ES-I3 (cell line): ENCODE data around the gene CDC42BPG.
A peak's percentile ranks its signal among the peaks of the same experiment; 100 is the strongest.
"Not testable (repeated sequence)": the region's sequence is repeated elsewhere in the genome, so short reads cannot be mapped to it uniquely, and the experiment has no call there.

ENCODE experiments used
- H3K36me3 ChIP-seq: 2 replicates; pipeline ENCODE4 v1.6.1; 2013; ENCODE audit warnings: mild to moderate bottlenecking, low read length, control low read depth, moderate library complexity; ENCODE audit not compliant: insufficient read depth
- H3K4me1 ChIP-seq: 2 replicates; pipeline ENCODE4 v1.6.1; 2013; ENCODE audit warnings: mild to moderate bottlenecking, control low read depth, low read length; ENCODE audit not compliant: insufficient read depth
- H3K9ac ChIP-seq: 2 replicates; pipeline ENCODE4 v1.6.1; 2013; ENCODE audit warnings: low read depth, mild to moderate bottlenecking, low read length, moderate library complexity
- H3K9me3 ChIP-seq: 2 replicates; pipeline ENCODE4 v1.6.1; 2013; ENCODE audit warnings: mild to moderate bottlenecking, low read length, moderate library complexity; ENCODE audit not compliant: control insufficient read depth, insufficient read depth

The CDC42BPG gene

GRCh38 chr11:64833509-64833908 is 10.9 kb downstream of the CDC42BPG start:
- Histone ChIP-seq H3K9me3 (no peaks in the 10 kb centered on the region), H3K36me3 (no peaks in the 10 kb centered on the region; the same call in 1 of the 2 replicates), H3K4me1 (no peaks in the 10 kb centered on the region), H3K9ac (no peak overlapping the region)

DNA sequence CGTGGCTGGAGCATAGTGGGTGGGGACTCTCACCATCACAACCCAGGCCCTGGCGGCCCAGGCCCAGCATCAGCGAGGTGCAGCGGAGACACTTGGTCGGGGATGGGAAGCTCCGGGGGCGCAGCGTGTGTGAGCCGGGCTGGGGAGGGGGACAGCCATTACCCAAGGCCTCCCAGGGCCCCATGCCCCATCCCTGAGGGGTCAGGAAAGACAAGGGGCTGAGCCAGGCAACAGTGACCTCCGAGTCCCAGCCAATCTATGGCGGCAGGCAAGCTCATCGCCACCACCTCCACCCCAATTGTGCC is 11.3 kb downstream of the CDC42BPG start:
- Histone ChIP-seq H3K9ac (no peak overlapping the region), H3K4me1 (no peaks in the 10 kb centered on the region), H3K9me3 (no peaks in the 10 kb centered on the region), H3K36me3 (no peaks in the 10 kb centered on the region; the same call in 1 of the 2 replicates)

DNA sequence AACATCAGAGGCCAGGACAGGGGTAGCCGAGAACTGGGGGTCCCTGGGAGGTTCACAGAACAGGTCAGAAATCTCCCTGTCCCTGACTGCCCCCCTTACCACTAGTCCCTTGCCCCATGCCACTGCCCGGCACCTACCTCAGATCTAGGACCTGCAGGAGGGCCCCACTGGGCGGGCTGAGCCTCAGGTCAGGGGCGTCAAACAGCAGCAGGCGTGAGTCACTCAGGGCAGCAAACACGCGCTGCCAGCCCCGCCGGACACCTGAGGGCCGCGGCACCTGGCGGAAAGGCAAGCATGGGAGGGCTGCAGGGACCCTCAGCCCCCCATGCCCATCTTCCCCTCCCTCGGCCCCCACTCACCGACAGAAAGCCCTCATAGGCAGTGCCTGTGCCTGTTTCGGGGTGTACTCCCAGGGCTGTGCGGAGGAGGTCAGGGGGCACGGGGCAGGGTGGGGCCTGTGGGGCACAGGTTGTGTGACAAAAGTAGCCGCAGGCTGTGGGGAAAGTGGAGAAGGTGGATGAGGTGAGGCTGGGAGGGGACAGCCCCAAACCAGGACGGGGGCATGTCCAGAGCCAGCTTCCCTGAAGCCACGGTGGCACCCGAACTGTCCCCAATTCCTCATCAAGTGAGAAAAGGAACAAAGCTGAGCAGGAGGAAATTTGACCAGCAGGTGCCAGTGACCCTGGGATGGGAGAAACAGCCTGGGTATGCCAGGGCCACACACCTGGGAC is 11.8 kb downstream of the CDC42BPG start:
- Histone ChIP-seq H3K9ac (no peak overlapping the region), H3K9me3 (no peaks in the 10 kb centered on the region), H3K4me1 (no peaks in the 10 kb centered on the region), H3K36me3 (no peaks in the 10 kb centered on the region; the same call in 1 of the 2 replicates)

DNA sequence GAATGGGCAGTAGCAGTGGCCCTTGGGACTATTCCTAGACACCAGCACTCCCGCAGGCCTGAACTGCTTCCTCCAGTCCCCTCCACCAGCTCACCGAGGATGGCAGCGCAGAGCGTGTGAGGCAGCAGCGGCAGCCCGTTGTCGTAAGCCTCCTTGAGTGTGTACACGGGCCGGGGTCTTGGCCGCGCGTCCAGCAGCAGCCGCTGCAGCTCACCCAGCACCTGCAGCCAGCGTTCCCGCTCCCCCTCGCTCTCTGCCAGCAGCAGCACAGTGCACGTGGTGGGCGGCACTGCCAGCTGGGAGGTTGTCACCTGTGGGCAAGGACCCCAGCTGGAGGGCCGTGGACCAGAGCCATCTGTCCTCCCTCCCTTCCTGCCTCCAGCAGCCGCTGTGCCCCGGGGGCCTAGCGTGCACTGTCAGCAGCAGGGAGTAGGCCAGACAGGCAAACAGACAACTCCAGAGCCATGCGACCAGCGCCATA is 13.0 kb downstream of the CDC42BPG start:
- no peaks in the 10 kb centered on the region for H3K9me3 ChIP-seq
- no peak overlapping the region for H3K9ac ChIP-seq
- H3K4me1 ChIP-seq = no peaks in the 10 kb centered on the region
- no peaks in the 10 kb centered on the region; the same call in 1 of the 2 replicates for H3K36me3 ChIP-seq

DNA sequence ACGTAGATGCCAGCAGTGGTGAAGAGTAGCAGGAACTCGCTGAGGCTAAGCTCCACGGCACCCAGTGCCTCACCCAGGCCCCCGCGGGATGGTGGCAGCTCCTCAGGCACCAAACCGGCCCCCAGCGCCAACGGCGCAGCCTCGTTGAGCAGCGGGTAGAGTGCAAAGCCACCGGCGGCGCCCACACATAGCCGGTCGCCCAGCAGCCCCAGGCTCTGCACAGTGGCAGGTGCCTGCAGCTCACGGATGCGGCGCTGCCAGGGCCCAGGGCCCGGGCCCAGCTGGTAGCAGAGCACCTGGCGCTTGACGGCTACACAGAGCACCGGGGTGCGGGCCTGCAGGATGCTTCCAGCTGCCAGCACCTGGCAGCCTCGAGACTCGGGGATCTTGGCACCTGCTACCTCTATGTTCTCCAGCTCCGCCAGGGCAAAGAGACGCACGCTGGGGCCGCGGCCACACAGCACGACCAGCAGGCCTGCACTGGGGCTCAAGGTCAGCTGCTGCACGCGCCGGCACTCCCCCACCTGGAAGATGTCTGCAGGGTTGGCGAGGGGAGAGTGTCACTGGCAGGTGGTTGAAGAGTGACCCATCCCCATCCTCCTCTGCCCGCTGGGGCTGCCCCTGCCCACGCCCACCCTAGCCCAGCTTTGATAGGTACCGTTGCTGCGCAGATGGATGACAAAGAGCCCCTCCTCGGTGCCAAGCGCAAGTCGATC is 14.8 kb downstream of the CDC42BPG start:
- Histone ChIP-seq H3K9ac (no peak overlapping the region), H3K36me3 (no peaks in the 10 kb centered on the region; the same call in none of the 2 replicates), H3K9me3 (no peaks in the 10 kb centered on the region), H3K4me1 (no peaks in the 10 kb centered on the region)

DNA sequence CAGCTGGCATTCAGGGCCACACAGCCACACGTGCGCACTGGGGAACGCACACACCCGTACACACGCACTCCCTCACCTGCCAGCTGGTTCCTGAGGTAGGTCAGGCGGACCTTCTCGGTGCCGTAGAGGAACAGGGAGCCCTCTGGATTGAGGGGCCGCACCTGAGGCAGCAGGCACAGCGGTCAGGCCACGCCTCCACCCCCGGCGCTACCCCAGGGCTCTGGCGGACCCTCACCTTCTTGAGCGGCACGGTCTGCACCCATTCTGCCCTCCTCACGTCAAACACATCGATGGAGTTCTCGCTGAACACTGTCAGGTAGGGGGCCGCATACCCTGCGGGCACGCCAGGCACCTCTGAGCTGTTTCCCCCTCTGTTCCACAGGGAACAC is 17.0 kb downstream of the CDC42BPG start:
- Histone ChIP-seq H3K4me1 (no peaks in the 10 kb centered on the region), H3K9ac (no peak overlapping the region), H3K9me3 (no peaks in the 10 kb centered on the region), H3K36me3 (no peaks in the 10 kb centered on the region; the same call in none of the 2 replicates)

GRCh38 chr11:64826578-64827450 is 17.6 kb downstream of the CDC42BPG start:
- H3K9me3 ChIP-seq = no peaks in the 10 kb centered on the region
- H3K36me3 ChIP-seq = no peaks in the 10 kb centered on the region; the same call in none of the 2 replicates
- H3K9ac ChIP-seq = no peak overlapping the region
- no peaks in the 10 kb centered on the region for H3K4me1 ChIP-seq

DNA sequence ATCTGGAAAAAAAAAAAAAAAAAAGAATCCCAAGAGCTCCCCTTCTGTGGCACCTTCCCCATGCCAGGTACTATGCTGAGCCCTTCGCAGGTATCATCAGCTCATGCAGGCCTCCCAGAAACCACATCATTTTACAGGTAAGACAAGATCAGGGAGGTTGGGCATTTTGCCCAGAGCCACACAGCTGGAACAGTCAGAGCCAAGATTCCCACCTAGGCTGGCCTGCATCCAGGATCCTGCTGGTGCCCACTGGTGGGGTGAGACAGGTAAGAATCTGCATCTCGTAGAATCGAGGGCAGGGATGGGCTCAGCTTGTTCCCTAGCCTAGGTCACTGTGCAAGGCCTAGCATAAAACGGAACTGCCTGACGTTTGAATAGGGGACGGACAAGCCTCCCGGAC is 18.4 kb downstream of the CDC42BPG start:
- H3K36me3 ChIP-seq = no peaks in the 10 kb centered on the region; the same call in none of the 2 replicates
- H3K4me1 ChIP-seq = no peaks in the 10 kb centered on the region
- H3K9me3 ChIP-seq = no peaks in the 10 kb centered on the region
- H3K9ac ChIP-seq = no peak overlapping the region

DNA sequence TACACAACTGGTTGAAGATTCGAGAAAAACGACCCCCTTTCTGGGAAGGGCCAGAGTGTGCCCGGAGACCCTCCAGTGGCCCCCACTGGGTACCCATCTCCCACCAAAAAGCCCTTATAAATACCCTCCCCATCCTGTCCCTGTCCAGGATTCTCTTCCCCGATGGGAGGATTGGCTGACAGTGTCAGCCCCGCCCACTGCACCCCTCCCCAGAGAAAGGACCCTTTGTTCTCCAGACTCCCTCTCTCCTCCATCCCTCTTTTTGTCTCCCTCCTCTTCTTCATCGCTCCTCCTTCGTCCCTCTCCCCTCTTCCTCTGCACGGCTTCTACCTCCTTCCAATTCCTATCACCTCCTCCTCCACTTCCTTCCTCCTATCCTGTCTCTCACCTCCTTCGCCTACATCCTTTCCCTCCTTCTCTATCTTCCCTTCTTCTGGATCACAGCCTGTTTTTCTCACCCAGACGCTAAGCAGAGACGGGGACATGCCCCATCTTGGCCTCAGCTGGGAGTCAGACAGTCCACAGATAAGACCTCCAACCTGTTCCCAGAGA is 20.8 kb downstream of the CDC42BPG start:
- Histone ChIP-seq H3K4me1 (no peaks in the 10 kb centered on the region), H3K36me3 (no peaks in the 10 kb centered on the region; the same call in none of the 2 replicates), H3K9me3 (no peaks in the 10 kb centered on the region), H3K9ac (no peak overlapping the region)

- no peak overlapping the region for H3K9ac ChIP-seq
- no peaks in the 10 kb centered on the region for H3K9me3 ChIP-seq
- H3K36me3 ChIP-seq = no peaks in the 10 kb centered on the region
- H3K4me1 ChIP-seq = no peaks in the 10 kb centered on the region
Measured at GRCh38 chr11:64817476-64817875, 27.0 kb downstream of the CDC42BPG start.

GRCh38 chr11:64815433-64815832 is 29.0 kb downstream of the CDC42BPG start:
- not testable (repeated sequence) for H3K9ac ChIP-seq, H3K36me3 ChIP-seq, H3K4me1 ChIP-seq, H3K9me3 ChIP-seq

GRCh38 chr11:64814712-64815187 is 29.7 kb downstream of the CDC42BPG start:
- Histone ChIP-seq H3K9ac (no peak overlapping the region), H3K36me3 (no peaks in the 10 kb centered on the region), H3K4me1 (no peaks in the 10 kb centered on the region), H3K9me3 (no peaks in the 10 kb centered on the region)

DNA sequence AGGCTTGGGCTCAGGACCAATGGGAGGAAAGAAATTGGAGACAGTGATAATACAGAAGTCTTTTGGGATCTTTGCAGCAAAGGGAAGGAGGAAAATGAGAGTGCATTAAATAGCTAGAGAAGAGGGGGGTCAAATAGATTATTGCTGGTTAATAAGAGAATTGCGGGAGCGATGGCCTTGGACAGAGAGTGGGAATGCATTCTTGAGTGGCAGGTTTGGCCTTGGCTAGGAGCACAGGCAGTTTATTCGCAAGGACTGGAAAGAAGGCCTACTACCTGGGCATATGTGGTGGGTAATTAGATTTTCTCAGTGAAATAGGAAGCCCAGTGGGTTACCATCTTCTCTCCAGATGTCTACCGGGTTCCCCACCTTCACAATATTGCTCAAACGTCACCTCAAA is 30.6 kb downstream of the CDC42BPG start:
- Histone ChIP-seq H3K9ac (no peak overlapping the region), H3K36me3 (no peaks in the 10 kb centered on the region), H3K4me1 (no peaks in the 10 kb centered on the region), H3K9me3 (no peaks in the 10 kb centered on the region)

GRCh38 chr11:64810891-64811272 is 33.6 kb downstream of the CDC42BPG start:
- Histone ChIP-seq H3K36me3 (no peaks in the 10 kb centered on the region), H3K9me3 (no peaks in the 10 kb centered on the region), H3K9ac (peak overlapping the region; percentile 91; the same call in 1 of the 2 replicates), H3K4me1 (no peaks in the 10 kb centered on the region)
